Measurements from ENCODE around the gene CTLA4. TPM values are rescaled to one million over a fixed set of nuclear protein-coding genes. Genes with fewer than 3 reads are reported as not detected.

The CTLA4 gene
- total RNA-seq, 2 experiments from 2014 or later = not detected

- no peak for DNase-seq (ENCODE audit: low spot score)
- POLR2A ChIA-PET = interaction anchor here (0.6 to 1.0 kb wide), 2 partner anchors 17 to 20 kb away, joined by 3 read pairs; no protein-coding TSS in a partner anchor
- H3K9me3 ChIP-seq (ENCODE audit: low read length) = no peaks in the 10 kb centered on the region
- TF ChIP-seq EZH2phosphoT487 (IDR thresholded peaks at IDR 0.05; ENCODE audit: borderline replicate concordance, low read depth, low read length) = no peak
- no peak for TF ChIP-seq CTCF (conservative IDR thresholded peaks at IDR 0.05; ENCODE audit: low read length)
- CTCF ChIA-PET (ENCODE audit: unreplicated experiment) = no interaction called here
- no peak overlapping the region for H2AFZ ChIP-seq (ENCODE audit: low read length)
- no peaks in the 10 kb centered on the region for H3K79me2 ChIP-seq (ENCODE audit: insufficient read depth, low read depth, low read length)
- H3K9me2 ChIP-seq (ENCODE audit: insufficient read depth, low read length) = no peaks in the 10 kb centered on the region
- no TSS peak for BruUV-seq (replicated peaks)
- no peaks in the 10 kb centered on the region for H4K20me1 ChIP-seq (ENCODE audit: insufficient read depth, low read length)
- no peaks in the 10 kb centered on the region for H3K36me3 ChIP-seq (ENCODE audit: insufficient read depth, low read length)
- H3K27ac ChIP-seq (ENCODE audit: low read depth, low read length, poor library complexity, severe bottlenecking) = no peak overlapping the region
- peaks cover 4% of the 10 kb centered on the region for H3K4me1 ChIP-seq (ENCODE audit: insufficient read depth, low read length, poor library complexity, severe bottlenecking)
- no peak overlapping the region for H3K4me2 ChIP-seq (ENCODE audit: low read length)
- no peak overlapping the region for H3K4me3 ChIP-seq (ENCODE audit: low read depth, low read length, poor library complexity, severe bottlenecking)
- intact Hi-C loops (cut with micrococcal nuclease; ENCODE audit: unreplicated experiment) = no loop called here
Measured at GRCh38 chr2:203914546-203915182, 47.1 kb downstream of the CTLA4 start.

- POLR2A ChIA-PET = interaction anchor here (1.0 kb wide), 1 partner anchor 17 kb away, joined by 3 read pairs; no protein-coding TSS in a partner anchor
- H3K9me3 ChIP-seq (ENCODE audit: low read length) = no peaks in the 10 kb centered on the region
Measured at GRCh38 chr2:203915256-203915655, 47.7 kb downstream of the CTLA4 start.

More at GRCh38 chr2:203915256-203915655, 47.7 kb downstream of the CTLA4 start:
- BruUV-seq (replicated peaks) = no TSS peak
- no peak overlapping the region for H2AFZ ChIP-seq (ENCODE audit: low read length)
- H4K20me1 ChIP-seq (ENCODE audit: insufficient read depth, low read length) = no peaks in the 10 kb centered on the region
- H3K79me2 ChIP-seq (ENCODE audit: insufficient read depth, low read depth, low read length) = no peaks in the 10 kb centered on the region
- DNase-seq (ENCODE audit: low spot score) = no peak
- H3K27ac ChIP-seq (ENCODE audit: low read depth, low read length, poor library complexity, severe bottlenecking) = no peak overlapping the region
- H3K9me2 ChIP-seq (ENCODE audit: insufficient read depth, low read length) = no peaks in the 10 kb centered on the region
- no peak overlapping the region for H3K4me2 ChIP-seq (ENCODE audit: low read length)
- CTCF ChIA-PET (ENCODE audit: unreplicated experiment) = no interaction called here
- intact Hi-C loops (cut with micrococcal nuclease; ENCODE audit: unreplicated experiment) = no loop called here
- no peaks in the 10 kb centered on the region for H3K36me3 ChIP-seq (ENCODE audit: insufficient read depth, low read length)
- H3K4me1 ChIP-seq (ENCODE audit: insufficient read depth, low read length, poor library complexity, severe bottlenecking) = peaks cover 4% of the 10 kb centered on the region
- no peak for TF ChIP-seq CTCF (conservative IDR thresholded peaks at IDR 0.05; ENCODE audit: low read length)
- no peak for TF ChIP-seq EZH2phosphoT487 (IDR thresholded peaks at IDR 0.05; ENCODE audit: borderline replicate concordance, low read depth, low read length)
- no peak overlapping the region for H3K4me3 ChIP-seq (ENCODE audit: low read depth, low read length, poor library complexity, severe bottlenecking)

Data from OCI-LY7 (cell line).